ENCODE results near the gene ECM2. TPM values are rescaled to one million over a fixed set of nuclear protein-coding genes. Genes with fewer than 3 reads are reported as not detected.

Gene ECM2
- total and polyA plus RNA-seq, 2 of the 8 experiments (the other 6 are each of a cell fraction or from before 2014, with no cell fraction given): not detected

GRCh38 chr9:92463387-92463786 lies 72.4 kb downstream of the ECM2 start (continued):
- TF ChIP-seq ASH2L (IDR thresholded peaks at IDR 0.05; ENCODE audit: low read length): no peak
- TF ChIP-seq ATF2 (IDR thresholded peaks at IDR 0.05; ENCODE audit: low read length): no peak
- TF ChIP-seq EZH2 (IDR thresholded peaks at IDR 0.05; ENCODE audit: low read depth, low read length, severe bottlenecking): no peak
- TF ChIP-seq BCL11A (IDR thresholded peaks at IDR 0.05; ENCODE audit: low read depth in 2 of 2, low read length in 2 of 2): no peak
- TF ChIP-seq HDAC2 (IDR thresholded peaks at IDR 0.05; ENCODE audit: borderline replicate concordance in 1 of 2, low read depth in 2 of 2, low read length in 2 of 2): no peak
- TF ChIP-seq GABPA (IDR thresholded peaks at IDR 0.05; ENCODE audit: borderline replicate concordance, insufficient read depth, low read length): no peak
- TF ChIP-seq CHD2 (IDR thresholded peaks at IDR 0.05; ENCODE audit: low read length): no peak
- TF ChIP-seq JUND (IDR thresholded peaks at IDR 0.05; ENCODE audit: low read length): no peak
- TF ChIP-seq CREB1 (IDR thresholded peaks at IDR 0.05): no peak
- no peak for TF ChIP-seq RNF2 (IDR thresholded peaks at IDR 0.05; ENCODE audit: borderline replicate concordance, low read depth, low read length, missing control alignments, poor library complexity, severe bottlenecking)
- no peak for TF ChIP-seq TBP (IDR thresholded peaks at IDR 0.05; ENCODE audit: low read depth, low read length)
- no peak for TF ChIP-seq POLR2AphosphoS5 (IDR thresholded peaks at IDR 0.05; ENCODE audit: low read depth, low read length)
- no peak for TF ChIP-seq RFX5 (IDR thresholded peaks at IDR 0.05; ENCODE audit: borderline replicate concordance, low read depth, low read length)
